Measurements from ENCODE around the gene GZF1. TPM values are rescaled to one million over a fixed set of nuclear protein-coding genes. Genes with fewer than 3 reads are reported as not detected.
A peak's percentile ranks its signal among the peaks of the same experiment; 100 is the strongest.

Gene GZF1
- total RNA-seq, 1 donor from 2014 or later = 14.8 TPM

DNA sequence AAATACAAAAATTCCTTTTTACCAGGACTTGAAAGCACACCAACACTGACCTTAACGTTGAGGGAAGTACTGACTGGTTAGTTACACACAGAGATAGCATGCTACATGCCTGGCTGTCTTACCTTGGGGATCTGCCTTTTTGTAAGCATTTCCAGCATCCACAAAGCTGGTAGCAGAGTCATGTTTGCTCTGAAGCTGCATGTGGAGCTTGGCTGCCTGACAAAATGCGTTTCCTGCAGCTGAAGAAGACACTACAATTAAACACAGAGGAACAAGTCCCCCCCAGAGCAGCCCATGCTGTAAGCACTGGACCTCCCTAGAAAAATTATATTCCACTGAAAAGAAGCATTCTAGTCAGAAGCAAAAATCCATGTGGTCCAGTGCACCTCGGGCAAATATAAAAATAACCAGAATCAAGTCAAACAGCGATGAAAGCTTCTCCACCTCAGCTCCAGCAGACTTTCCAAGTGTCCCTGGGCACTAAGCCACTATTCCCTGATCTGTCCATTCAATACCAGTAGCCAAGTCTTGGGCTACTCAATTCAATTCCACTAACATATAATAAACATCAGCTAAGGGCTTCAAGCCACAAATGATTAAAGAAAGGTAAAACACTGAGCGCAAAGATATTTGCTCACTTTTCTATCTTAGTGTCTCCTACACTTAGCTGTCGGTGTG, 35.1 kb downstream of the GZF1 start:
- Histone ChIP-seq H3K36me3 (peaks cover 43% of the 10 kb centered on the region), H3K4me3 (no peak overlapping the region), H3K9me3 (no peaks in the 10 kb centered on the region), H3K27me3 (ENCODE audit: low read depth) (no peaks in the 10 kb centered on the region), H3K27ac (no peak overlapping the region), H3K4me1 (peaks cover 5% of the 10 kb centered on the region)
- no peak for DNase-seq
- ATAC-seq = no peak
- TF ChIP-seq, protein P1, sequence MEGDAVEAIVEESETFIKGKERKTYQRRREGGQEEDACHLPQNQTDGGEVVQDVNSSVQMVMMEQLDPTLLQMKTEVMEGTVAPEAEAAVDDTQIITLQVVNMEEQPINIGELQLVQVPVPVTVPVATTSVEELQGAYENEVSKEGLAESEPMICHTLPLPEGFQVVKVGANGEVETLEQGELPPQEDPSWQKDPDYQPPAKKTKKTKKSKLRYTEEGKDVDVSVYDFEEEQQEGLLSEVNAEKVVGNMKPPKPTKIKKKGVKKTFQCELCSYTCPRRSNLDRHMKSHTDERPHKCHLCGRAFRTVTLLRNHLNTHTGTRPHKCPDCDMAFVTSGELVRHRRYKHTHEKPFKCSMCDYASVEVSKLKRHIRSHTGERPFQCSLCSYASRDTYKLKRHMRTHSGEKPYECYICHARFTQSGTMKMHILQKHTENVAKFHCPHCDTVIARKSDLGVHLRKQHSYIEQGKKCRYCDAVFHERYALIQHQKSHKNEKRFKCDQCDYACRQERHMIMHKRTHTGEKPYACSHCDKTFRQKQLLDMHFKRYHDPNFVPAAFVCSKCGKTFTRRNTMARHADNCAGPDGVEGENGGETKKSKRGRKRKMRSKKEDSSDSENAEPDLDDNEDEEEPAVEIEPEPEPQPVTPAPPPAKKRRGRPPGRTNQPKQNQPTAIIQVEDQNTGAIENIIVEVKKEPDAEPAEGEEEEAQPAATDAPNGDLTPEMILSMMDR (IDR thresholded peaks at IDR 0.05) = no peak
- intact Hi-C loops (cut with DNase I) = no loop called here

- Histone ChIP-seq H3K27ac (no peak overlapping the region), H3K36me3 (peaks cover 34% of the 10 kb centered on the region), H3K27me3 (ENCODE audit: low read depth) (no peaks in the 10 kb centered on the region), H3K4me3 (no peak overlapping the region), H3K4me1 (peaks cover 5% of the 10 kb centered on the region), H3K9me3 (no peaks in the 10 kb centered on the region)
- TF ChIP-seq, protein P1 (IDR thresholded peaks at IDR 0.05) = no peak
- DNase-seq = no peak
- peak in 1 of 2 donors; percentile 18 for ATAC-seq
- intact Hi-C loops (cut with DNase I) = no loop called here
These were observed 36.0 kb downstream of the GZF1 start for GRCh38 chr20:23397961-23398360.

DNA sequence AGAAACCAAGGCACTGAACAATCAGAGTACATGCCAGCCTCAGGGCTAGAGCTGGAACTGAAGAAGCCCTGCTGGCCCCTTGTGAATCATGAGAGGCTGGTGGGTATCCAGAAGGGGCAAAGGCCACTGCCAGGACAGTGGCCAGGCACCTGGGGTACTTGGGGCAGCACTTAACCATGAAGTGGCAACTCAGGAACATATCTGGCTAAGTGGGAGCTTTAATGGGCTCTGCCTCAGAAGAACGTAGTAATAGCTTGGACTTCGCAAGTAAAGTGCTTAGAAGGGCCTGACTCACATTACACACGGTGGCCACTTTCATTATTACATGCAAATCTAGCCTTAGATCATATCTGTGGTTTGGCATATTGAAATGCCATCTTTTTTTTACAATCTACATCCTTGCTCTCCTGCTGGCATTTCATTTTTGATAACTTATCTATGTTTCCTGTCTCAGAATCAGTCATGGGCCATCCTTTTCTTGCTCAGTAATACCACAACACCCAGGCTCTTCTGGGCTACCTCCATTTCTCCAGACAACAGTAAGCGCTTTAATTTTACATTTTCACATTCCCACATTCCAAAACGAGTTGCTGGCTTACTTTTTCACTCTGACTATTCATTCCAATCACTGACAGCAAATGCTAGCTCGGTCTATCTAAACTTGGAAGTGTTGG, 37.7 kb downstream of the GZF1 start:
- peak; percentile 88 to 92 for ATAC-seq
- H3K4me3 ChIP-seq = no peak overlapping the region
- intact Hi-C loops (cut with DNase I) = no loop called here

DNA sequence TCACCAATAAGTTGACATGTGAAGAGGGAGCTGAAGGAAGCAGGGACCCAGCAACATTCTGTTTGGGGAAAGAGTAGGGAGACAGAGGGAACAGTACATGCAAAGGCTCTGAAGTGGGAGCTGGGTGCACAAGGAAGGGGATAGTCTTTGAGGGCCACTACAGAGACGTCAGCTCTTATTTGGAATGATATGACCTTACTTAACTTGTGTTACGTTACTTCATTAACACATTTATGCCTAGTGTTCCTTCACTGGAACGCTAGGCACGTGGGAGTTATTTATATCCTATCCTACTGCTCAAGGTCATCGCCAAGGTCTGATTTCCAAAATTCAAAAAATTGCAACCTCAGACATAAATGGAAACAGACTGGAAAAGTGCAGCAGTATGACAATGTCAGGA, 39.1 kb downstream of the GZF1 start:
- no peak overlapping the region for H3K27ac ChIP-seq
- no peak for ATAC-seq
- intact Hi-C loops (cut with DNase I) = no loop called here

More for the DNA sequence above, 37.7 kb downstream of the GZF1 start:
- peaks cover 15% of the 10 kb centered on the region for H3K4me1 ChIP-seq
- no peaks in the 10 kb centered on the region for H3K9me3 ChIP-seq
- TF ChIP-seq, protein P1 (IDR thresholded peaks at IDR 0.05) = peak; percentile 8
- no peak for DNase-seq
- H3K27ac ChIP-seq = peak overlapping the region; percentile 10
- H3K27me3 ChIP-seq (ENCODE audit: low read depth) = no peaks in the 10 kb centered on the region
- peaks cover 17% of the 10 kb centered on the region for H3K36me3 ChIP-seq

GRCh38 chr20:23403751-23404150, 41.8 kb downstream of the GZF1 start:
- Histone ChIP-seq H3K4me3 (no peak overlapping the region), H3K27me3 (ENCODE audit: low read depth) (no peaks in the 10 kb centered on the region), H3K36me3 (peaks cover 14% of the 10 kb centered on the region), H3K9me3 (no peaks in the 10 kb centered on the region), H3K27ac (no peak overlapping the region), H3K4me1 (peaks cover 15% of the 10 kb centered on the region)
- TF ChIP-seq, protein P1 (IDR thresholded peaks at IDR 0.05) = no peak
- DNase-seq (no peak), ATAC-seq (no peak)
- intact Hi-C loops (cut with DNase I) = no loop called here

More for the DNA sequence above, 39.1 kb downstream of the GZF1 start:
- Histone ChIP-seq H3K36me3 (peaks cover 14% of the 10 kb centered on the region), H3K4me1 (peaks cover 15% of the 10 kb centered on the region), H3K9me3 (no peaks in the 10 kb centered on the region), H3K27me3 (ENCODE audit: low read depth) (no peaks in the 10 kb centered on the region), H3K4me3 (no peak overlapping the region)
- TF ChIP-seq, protein P1 (IDR thresholded peaks at IDR 0.05) = no peak
- no peak for DNase-seq

All from lower lobe of right lung (tissue), 2 donors.